Stimulated activated CD4-positive, alpha-beta T cell treated with anti-CD3 and anti-CD28 coated beads, Interleukin-1b, Interleukin-23, amount 100 ng/mL, for 4 hours (primary cell): ENCODE data around the gene C11orf86.

Experiments
- DNase-seq, 2 donors: peaks; one replicate each; pipeline ENCODE4 v3.0.0-alpha.2; 2020; ENCODE audit warnings: low read depth in 2 of 2

C11orf86 gene

GRCh38 chr11:67024966-67025365, 49.9 kb downstream of the C11orf86 start:
- DNase-seq = no peak

- DNase-seq = no peak
Measured at GRCh38 chr11:67025750-67026149, 50.6 kb downstream of the C11orf86 start.
